Chondrocyte (in vitro differentiated cells): ENCODE measurements around the gene PIMREG. TPM values are rescaled to one million over a fixed set of nuclear protein-coding genes. Genes with fewer than 3 reads are reported as not detected.

Experiments
- DNase-seq: peaks from one replicate; pipeline ENCODE4 v3.0.0; 2021; ENCODE audit warnings: mixed read lengths, low spot score
- H3K27ac Mint-ChIP-seq: one replicate; pipeline ENCODE4 v1.8.0; 2021; ENCODE audit warnings: mild to moderate bottlenecking, moderate library complexity, mixed read lengths; ENCODE audit not compliant: unreplicated experiment
- H3K27me3 Mint-ChIP-seq: 2 replicates; pipeline ENCODE4 v1.8.0; 2021; ENCODE audit warnings: low read depth, mixed read lengths
- H3K36me3 Mint-ChIP-seq: 2 replicates; pipeline ENCODE4 v1.8.0; 2021; ENCODE audit warnings: low read depth, mixed read lengths
- H3K4me1 Mint-ChIP-seq: 2 replicates; pipeline ENCODE4 v1.8.0; 2021; ENCODE audit warnings: low read depth, mild to moderate bottlenecking, mixed read lengths
- H3K4me3 Mint-ChIP-seq: one replicate; pipeline ENCODE4 v1.8.0; 2021; ENCODE audit warnings: mild to moderate bottlenecking, moderate library complexity, mixed read lengths; ENCODE audit not compliant: unreplicated experiment
- H3K9me3 Mint-ChIP-seq: 2 replicates; pipeline ENCODE4 v1.8.0; 2021; ENCODE audit warnings: low read depth, mixed read lengths
- CTCF ChIP-seq: fragments of 200-600 bp; sonication (generic); IDR thresholded peaks from 2 replicates; pipeline ENCODE4 v1.5.0; 2021; ENCODE audit warnings: antibody characterized with exemption, mild to moderate bottlenecking, moderate library complexity
- long read RNA-seq: library from polyadenylated mRNA; stranded (forward); transcript quantifications from one replicate; pipeline ENCODE4 v2.0.0, GENCODE V29; 2021
- total RNA-seq: library from RNA; stranded (reverse); gene quantifications from 3 replicates; pipeline ENCODE4 v1.2.1, GENCODE V29; 2021

Gene PIMREG
- total RNA-seq, result 5.2 to 7.4 TPM (median 7.0 TPM) in 3 replicates
- long read RNA-seq, transcript PIMREG-205 (6 exons, 1,948 nt), result major isoform, 14 of 17 reads
- long read RNA-seq, partial matches to known transcripts, result 2 of 17 reads
- long read RNA-seq, other reads (novel, unspliced or antisense), result 1 of 17 reads

GRCh38 chr17:6443692-6444570, at the start of gene PIMREG:
Gene PIMREG (plus strand): TSS chr17:6444455. CDS start chr17:6445111, 656 bp downstream.
- TF ChIP-seq CTCF, result no peak
- DNase-seq, result peak; percentile 97
- H3K27me3 Mint-ChIP-seq, result no peaks in the 10 kb centered on the region
- peak within 1 kb of the TSS; percentile 96 for H3K4me3 Mint-ChIP-seq
- H3K36me3 Mint-ChIP-seq, result no peaks in the 10 kb centered on the region
- no peaks in the 10 kb centered on the region for H3K9me3 Mint-ChIP-seq
- H3K27ac Mint-ChIP-seq, result peak within 1 kb of the TSS; percentile 97
- H3K4me1 Mint-ChIP-seq, result peaks cover 12% of the 10 kb centered on the region

- DNase-seq, result no peak
These were observed 45.3 kb upstream of the PIMREG start for GRCh38 chr17:6398955-6399354.

GRCh38 chr17:6402258-6402657, 42.0 kb upstream of the PIMREG start:
- no peak for DNase-seq

More at GRCh38 chr17:6398955-6399354, 45.3 kb upstream of the PIMREG start:
- peaks cover 5% of the 10 kb centered on the region for H3K9me3 Mint-ChIP-seq
- H3K4me3 Mint-ChIP-seq, result no peak overlapping the region
- H3K4me1 Mint-ChIP-seq, result no peaks in the 10 kb centered on the region
- no peak overlapping the region for H3K27ac Mint-ChIP-seq
- no peak for TF ChIP-seq CTCF
- H3K27me3 Mint-ChIP-seq, result peaks cover 34% of the 10 kb centered on the region
- H3K36me3 Mint-ChIP-seq, result no peaks in the 10 kb centered on the region

GRCh38 chr17:6408276-6408675, 36.0 kb upstream of the PIMREG start:
- Mint-ChIP-seq H3K27me3 (peaks cover 51% of the 10 kb centered on the region), H3K4me1 (no peaks in the 10 kb centered on the region), H3K36me3 (no peaks in the 10 kb centered on the region), H3K27ac (no peak overlapping the region), H3K9me3 (no peaks in the 10 kb centered on the region), H3K4me3 (no peak overlapping the region)
- no peak for TF ChIP-seq CTCF
- DNase-seq, result no peak

More at GRCh38 chr17:6402258-6402657, 42.0 kb upstream of the PIMREG start:
- H3K4me1 Mint-ChIP-seq, result no peaks in the 10 kb centered on the region
- peaks cover 5% of the 10 kb centered on the region for H3K9me3 Mint-ChIP-seq
- peaks cover 39% of the 10 kb centered on the region for H3K27me3 Mint-ChIP-seq
- H3K27ac Mint-ChIP-seq, result no peak overlapping the region
- H3K36me3 Mint-ChIP-seq, result no peaks in the 10 kb centered on the region
- H3K4me3 Mint-ChIP-seq, result no peak overlapping the region
- TF ChIP-seq CTCF, result no peak

GRCh38 chr17:6408735-6409134, 35.5 kb upstream of the PIMREG start:
- Mint-ChIP-seq H3K4me3 (no peak overlapping the region), H3K36me3 (no peaks in the 10 kb centered on the region), H3K27me3 (peaks cover 50% of the 10 kb centered on the region), H3K27ac (no peak overlapping the region), H3K4me1 (no peaks in the 10 kb centered on the region), H3K9me3 (no peaks in the 10 kb centered on the region)
- no peak for TF ChIP-seq CTCF
- no peak for DNase-seq
